ENCODE results near the gene ZDHHC12. TPM values are rescaled to one million over a fixed set of nuclear protein-coding genes. Genes with fewer than 3 reads are reported as not detected.

ZDHHC12 gene
- total and polyA plus RNA-seq, 10 of the 15 experiments (the other 5 are each of a cell fraction or from before 2014, with no cell fraction given) = 0.95 to 146 (median 49.9) TPM

DNA sequence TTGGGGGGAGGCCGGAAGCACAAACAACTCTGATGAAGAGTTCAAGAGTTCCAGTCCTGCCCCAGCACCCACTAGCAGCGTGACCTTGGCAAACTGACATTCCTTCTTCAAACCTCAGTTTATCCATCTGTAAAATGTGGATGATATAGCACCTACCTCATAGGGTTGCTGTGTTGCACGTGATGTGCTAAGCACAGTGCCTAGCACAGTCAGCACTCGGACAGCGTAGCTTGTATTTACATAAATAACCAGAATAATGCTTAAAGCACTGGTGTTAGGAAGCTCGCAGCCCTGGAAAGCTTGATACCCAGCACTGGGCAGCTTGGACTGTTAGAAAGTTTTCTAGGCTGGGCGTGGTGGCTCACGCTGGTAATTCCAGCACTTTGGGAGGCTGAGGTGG is 16.5 kb downstream of the ZDHHC12 start:
- TF ChIP-seq STAT1 (conservative IDR thresholded peaks at IDR 0.05) (no peak), GATAD2B (conservative IDR thresholded peaks at IDR 0.05; ENCODE audit: low read depth) (no peak), SMARCA5 (IDR thresholded peaks at IDR 0.05) (no peak), TCF12 (IDR thresholded peaks at IDR 0.05; ENCODE audit: low read depth, low read length) (no peak), BRCA1 (IDR thresholded peaks at IDR 0.05; ENCODE audit: low read depth, low read length) (no peak), POLR2AphosphoS5 (IDR thresholded peaks at IDR 0.05; ENCODE audit: low read length) (no peak), PAX5 (IDR thresholded peaks at IDR 0.05; ENCODE audit: borderline replicate concordance, low read depth, low read length) (no peak), SIN3A (IDR thresholded peaks at IDR 0.05; ENCODE audit: low read depth, low read length) (no peak)
- TF ChIP-seq, protein P1, sequence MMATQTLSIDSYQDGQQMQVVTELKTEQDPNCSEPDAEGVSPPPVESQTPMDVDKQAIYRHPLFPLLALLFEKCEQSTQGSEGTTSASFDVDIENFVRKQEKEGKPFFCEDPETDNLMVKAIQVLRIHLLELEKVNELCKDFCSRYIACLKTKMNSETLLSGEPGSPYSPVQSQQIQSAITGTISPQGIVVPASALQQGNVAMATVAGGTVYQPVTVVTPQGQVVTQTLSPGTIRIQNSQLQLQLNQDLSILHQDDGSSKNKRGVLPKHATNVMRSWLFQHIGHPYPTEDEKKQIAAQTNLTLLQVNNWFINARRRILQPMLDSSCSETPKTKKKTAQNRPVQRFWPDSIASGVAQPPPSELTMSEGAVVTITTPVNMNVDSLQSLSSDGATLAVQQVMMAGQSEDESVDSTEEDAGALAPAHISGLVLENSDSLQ (IDR thresholded peaks at IDR 0.05) = no peak
- TF ChIP-seq, protein P2, sequence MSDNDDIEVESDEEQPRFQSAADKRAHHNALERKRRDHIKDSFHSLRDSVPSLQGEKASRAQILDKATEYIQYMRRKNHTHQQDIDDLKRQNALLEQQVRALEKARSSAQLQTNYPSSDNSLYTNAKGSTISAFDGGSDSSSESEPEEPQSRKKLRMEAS (IDR thresholded peaks at IDR 0.05; ENCODE audit: low read depth, low read length) = no peak
- TF ChIP-seq, protein P3, sequence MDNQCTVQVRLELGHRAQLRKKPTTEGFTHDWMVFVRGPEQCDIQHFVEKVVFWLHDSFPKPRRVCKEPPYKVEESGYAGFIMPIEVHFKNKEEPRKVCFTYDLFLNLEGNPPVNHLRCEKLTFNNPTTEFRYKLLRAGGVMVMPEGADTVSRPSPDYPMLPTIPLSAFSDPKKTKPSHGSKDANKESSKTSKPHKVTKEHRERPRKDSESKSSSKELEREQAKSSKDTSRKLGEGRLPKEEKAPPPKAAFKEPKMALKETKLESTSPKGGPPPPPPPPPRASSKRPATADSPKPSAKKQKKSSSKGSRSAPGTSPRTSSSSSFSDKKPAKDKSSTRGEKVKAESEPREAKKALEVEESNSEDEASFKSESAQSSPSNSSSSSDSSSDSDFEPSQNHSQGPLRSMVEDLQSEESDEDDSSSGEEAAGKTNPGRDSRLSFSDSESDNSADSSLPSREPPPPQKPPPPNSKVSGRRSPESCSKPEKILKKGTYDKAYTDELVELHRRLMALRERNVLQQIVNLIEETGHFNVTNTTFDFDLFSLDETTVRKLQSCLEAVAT (IDR thresholded peaks at IDR 0.05) = no peak
- Histone ChIP-seq H3K4me3 (no peak overlapping the region), H4K20me1 (ENCODE audit: control insufficient read depth, insufficient read depth) (no peaks in the 10 kb centered on the region), H3K4me1 (ENCODE audit: control insufficient read depth, insufficient read depth, low read length) (no peaks in the 10 kb centered on the region), H3K4me2 (ENCODE audit: control insufficient read depth, insufficient read depth) (no peak overlapping the region), H2AFZ (ENCODE audit: control insufficient read depth, low read depth, low read length) (no peak overlapping the region), H3K79me2 (ENCODE audit: control insufficient read depth, insufficient read depth, low read length) (no peaks in the 10 kb centered on the region), H3K36me3 (ENCODE audit: control insufficient read depth in 2 of 2, insufficient read depth in 2 of 2, low read length in 1 of 2) (no peaks in the 10 kb centered on the region), H3K9me3 (replicated peaks; ENCODE audit: control insufficient read depth, insufficient read depth, low read length) (no peaks in the 10 kb centered on the region), H3K9ac (ENCODE audit: control insufficient read depth, insufficient read depth, low read length) (no peak overlapping the region), H3K27ac (ENCODE audit: control insufficient read depth, insufficient read depth) (no peak overlapping the region), H3K27me3 (replicated peaks in 1 of 2; ENCODE audit: control insufficient read depth in 2 of 2, insufficient read depth in 2 of 2, low read length in 1 of 2) (no peaks in the 10 kb centered on the region)
- WGBS (ENCODE audit: insufficient coverage, insufficient replicate concordance, low lambda C conversion rate, missing lambda C conversion rate) = 83% methylated on average over 8 of the region's 8 CpGs
- ChIA-PET RAD21 (ENCODE audit: unreplicated experiment) (no interaction called here), POLR2A (interaction anchor here (0.6 to 1.8 kb wide), 3 partner anchors 12 to 64 kb away, joined by 3 to 4 read pairs (median 4); no protein-coding TSS in a partner anchor), SMC1A (ENCODE audit: uncharacterized antibody, unreplicated experiment) (no interaction called here), CTCF (interaction anchor here (1.0 to 1.3 kb wide), 2 partner anchors 69 to 96 kb away, joined by 3 read pairs; no protein-coding TSS in a partner anchor)
- FAIRE-seq (no peak), ATAC-seq (no peak), DNase-seq (ENCODE audit: low read depth, low spot score) (no peak)
- in situ Hi-C loops (cut with MboI) = no loop called here
- intact Hi-C loops (cut with micrococcal nuclease; ENCODE audit: unreplicated experiment) = no loop called here
- BruUV-seq (replicated peaks) = no TSS peak
